ENCODE data around the gene CLK2. TPM values are rescaled to one million over a fixed set of nuclear protein-coding genes. Genes with fewer than 3 reads are reported as not detected.
"Not testable (repeated sequence)": the region's sequence is repeated elsewhere in the genome, so short reads cannot be mapped to it uniquely, and the experiment has no call there.

The CLK2 gene
- total and polyA plus RNA-seq, 7 experiments from 2014 or later = 16.7 to 137 (median 73.7) TPM

DNA sequence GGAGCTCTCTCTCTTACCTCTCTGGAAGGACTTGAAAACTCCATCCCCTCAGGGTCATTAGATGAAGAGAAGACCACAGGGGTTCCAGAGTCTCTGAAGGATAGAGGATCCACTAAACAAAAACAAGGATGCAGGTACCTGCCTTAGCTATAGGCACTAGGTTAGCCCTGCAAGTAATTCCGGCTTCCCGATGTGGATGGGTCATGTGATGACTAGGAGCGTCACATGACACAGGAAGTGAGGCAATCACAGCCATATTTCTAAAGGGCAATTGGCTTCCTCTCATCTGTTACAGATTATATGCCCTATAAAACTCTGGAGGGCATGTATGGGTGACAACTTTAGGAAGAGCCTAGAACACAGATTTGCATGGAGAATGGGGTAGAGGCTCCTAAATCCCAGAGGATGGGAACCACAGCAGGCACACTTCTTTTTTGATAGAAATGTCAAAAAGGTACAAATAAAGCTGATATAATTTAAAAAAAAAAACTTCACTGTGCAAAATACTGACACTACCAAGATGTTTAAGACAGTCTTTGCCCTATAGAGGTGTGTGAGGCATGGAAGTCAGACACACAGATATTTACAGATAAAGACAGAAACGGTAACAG lies 32.1 kb downstream of the CLK2 start:
- Mint-ChIP-seq H3K27ac (peak overlapping the region; percentile 73 to 98 (median 91)), H3K36me3 (peaks cover 0 to 16% (median 5%) of the 10 kb centered on the region in 5 donors), H3K27me3 (peaks cover 0 to 6% (median 3%) of the 10 kb centered on the region in 5 donors), H3K4me3 (peak overlapping the region; percentile 79 to 92 (median 88)), H3K9me3 (peaks cover 0 to 8% (median 0%) of the 10 kb centered on the region in 11 donors), H3K4me1 (peaks cover 30 to 56% (median 43%) of the 10 kb centered on the region in 7 donors)
- intact Hi-C loops (cut with micrococcal nuclease) = loop anchor here (1.0 to 5.0 kb wide), 5 partner anchors 22 to 1096 kb away; partner anchors contain the start of genes CCT3 (in 1 of the 2), KRTCAP2 (in 1 of the 2), PMVK (in 1 of the 2) and SLC50A1 (in 1 of the 2)
- Histone ChIP-seq H3K4me3 (ENCODE audit: low read length) (peak overlapping the region; percentile 65), H3K4me1 (ENCODE audit: control insufficient read depth in 2 of 2, insufficient read depth in 2 of 2, low read length in 2 of 2) (peaks cover 19 to 20% of the 10 kb centered on the region in 2 donors), H3K36me3 (ENCODE audit: control insufficient read depth in 2 of 3, insufficient read depth in 3 of 3, low read length in 3 of 3) (peaks cover 0 to 22% (median 0%) of the 10 kb centered on the region in 3 experiments), H3K27me3 (ENCODE audit: control insufficient read depth in 2 of 2, insufficient read depth in 2 of 2, low read length in 2 of 2) (no peaks in the 10 kb centered on the region), H3K9me3 (ENCODE audit: control insufficient read depth in 2 of 3, low read length in 3 of 3) (no peaks in the 10 kb centered on the region), H3K27ac (ENCODE audit: low read depth, low read length) (peak overlapping the region; percentile 49)
- ATAC-seq (peak; percentile 42), DNase-seq (peak in 8 of 9 donors; percentile 62 to 74 (median 70))
- POLR2A ChIA-PET = interaction anchor here (0.6 to 2.0 kb wide), 11 partner anchors 9 to 79 kb away, joined by 3 to 8 read pairs (median 4); partner anchors contain the start of genes CLK2, RUSC1, SCAMP3 and THBS3
- CTCF ChIA-PET = interaction anchor here (1.2 to 2.5 kb wide), 3 partner anchors 9 to 22 kb away, joined by 3 to 10 read pairs (median 8); no protein-coding TSS in a partner anchor

DNA sequence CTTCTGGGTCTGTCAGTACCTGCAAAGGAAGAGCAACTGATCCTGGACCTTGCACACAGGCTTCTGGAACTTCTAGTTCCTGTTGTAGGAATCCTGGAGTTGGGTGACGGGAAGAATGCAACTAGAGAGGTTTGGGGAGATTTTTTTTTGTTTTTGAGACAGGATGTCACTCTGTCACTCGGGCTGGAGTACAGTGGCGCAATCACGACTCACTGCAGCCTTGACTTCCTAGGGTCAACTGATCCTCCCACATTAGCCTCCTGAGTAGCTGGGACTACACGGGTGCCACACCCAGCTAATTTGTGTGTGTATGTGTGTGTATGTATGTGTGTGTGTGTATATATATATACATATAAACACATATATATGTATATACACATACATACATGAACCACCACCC lies 36.9 kb downstream of the CLK2 start:
- Histone ChIP-seq H3K4me1 (ENCODE audit: control insufficient read depth in 2 of 2, insufficient read depth in 2 of 2, low read length in 2 of 2) (peaks cover 3 to 4% of the 10 kb centered on the region in 2 donors), H3K9me3 (ENCODE audit: control insufficient read depth in 2 of 3, low read length in 3 of 3) (no peaks in the 10 kb centered on the region), H3K36me3 (ENCODE audit: control insufficient read depth in 2 of 3, insufficient read depth in 3 of 3, low read length in 3 of 3) (peaks cover 0 to 29% (median 0%) of the 10 kb centered on the region in 3 experiments), H3K27me3 (ENCODE audit: control insufficient read depth in 2 of 2, insufficient read depth in 2 of 2, low read length in 2 of 2) (no peaks in the 10 kb centered on the region), H3K27ac (ENCODE audit: low read depth, low read length) (no peak overlapping the region), H3K4me3 (ENCODE audit: low read length) (no peak overlapping the region)
- POLR2A ChIA-PET = interaction anchor here (0.5 kb wide), 1 partner anchor 657 kb away, joined by 3 read pairs; no protein-coding TSS in a partner anchor
- no peak for DNase-seq
- Mint-ChIP-seq H3K27me3 (no peaks in the 10 kb centered on the region), H3K9me3 (no peaks in the 10 kb centered on the region), H3K27ac (peak overlapping the region in 2 of 9 donors; percentile 8 to 15), H3K36me3 (peaks cover 0 to 23% (median 4%) of the 10 kb centered on the region in 5 donors), H3K4me3 (no peak overlapping the region), H3K4me1 (peaks cover 9 to 28% (median 16%) of the 10 kb centered on the region in 7 donors)
- CTCF ChIA-PET = interaction anchor here (0.6 kb wide), 1 partner anchor 471 kb away, joined by 4 read pairs; no protein-coding TSS in a partner anchor
- intact Hi-C loops (cut with micrococcal nuclease) = no loop called here
- ATAC-seq = no peak

DNA sequence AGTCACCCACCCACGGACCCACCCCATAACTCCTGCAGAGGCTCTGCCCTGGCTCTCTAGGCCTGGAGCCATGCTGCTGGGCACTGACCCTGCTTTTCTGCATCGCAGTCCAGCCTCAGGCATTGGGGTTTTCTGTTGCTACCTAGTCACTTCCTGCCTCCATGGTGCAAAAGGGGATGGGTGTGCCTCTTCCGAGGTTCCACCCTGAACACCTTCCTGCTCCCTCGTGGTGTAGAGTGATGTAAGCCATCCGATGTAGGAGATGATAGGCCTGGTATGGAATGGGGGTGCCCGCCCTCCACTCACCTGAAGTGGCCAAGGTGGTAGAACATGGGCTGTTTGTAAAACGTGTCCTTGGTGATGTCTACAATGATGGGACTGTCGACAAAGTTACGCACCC lies 37.9 kb downstream of the CLK2 start:
- H3K4me3 Mint-ChIP-seq; POLR2A ChIA-PET; H3K4me3 ChIP-seq (ENCODE audit: low read length); H3K9me3 Mint-ChIP-seq; DNase-seq; H3K9me3 ChIP-seq (ENCODE audit: control insufficient read depth in 2 of 3, low read length in 3 of 3); intact Hi-C loops (cut with micrococcal nuclease); H3K4me1 ChIP-seq (ENCODE audit: control insufficient read depth in 2 of 2, insufficient read depth in 2 of 2, low read length in 2 of 2); H3K27me3 Mint-ChIP-seq; H3K27ac ChIP-seq (ENCODE audit: low read depth, low read length); CTCF ChIA-PET; H3K27me3 ChIP-seq (ENCODE audit: control insufficient read depth in 2 of 2, insufficient read depth in 2 of 2, low read length in 2 of 2): not testable (repeated sequence)
- H3K36me3 Mint-ChIP-seq = peaks cover 0 to 23% (median 4%) of the 10 kb centered on the region in 5 donors
- H3K27ac Mint-ChIP-seq = peak overlapping the region in 3 of 9 donors; percentile 26 to 77 (median 61)
- ATAC-seq = peak; percentile 38
- peaks cover 0 to 17% (median 6%) of the 10 kb centered on the region in 7 donors for H3K4me1 Mint-ChIP-seq
- H3K36me3 ChIP-seq (ENCODE audit: control insufficient read depth in 2 of 3, insufficient read depth in 3 of 3, low read length in 3 of 3) = peaks cover 0 to 29% (median 0%) of the 10 kb centered on the region in 3 experiments

DNA sequence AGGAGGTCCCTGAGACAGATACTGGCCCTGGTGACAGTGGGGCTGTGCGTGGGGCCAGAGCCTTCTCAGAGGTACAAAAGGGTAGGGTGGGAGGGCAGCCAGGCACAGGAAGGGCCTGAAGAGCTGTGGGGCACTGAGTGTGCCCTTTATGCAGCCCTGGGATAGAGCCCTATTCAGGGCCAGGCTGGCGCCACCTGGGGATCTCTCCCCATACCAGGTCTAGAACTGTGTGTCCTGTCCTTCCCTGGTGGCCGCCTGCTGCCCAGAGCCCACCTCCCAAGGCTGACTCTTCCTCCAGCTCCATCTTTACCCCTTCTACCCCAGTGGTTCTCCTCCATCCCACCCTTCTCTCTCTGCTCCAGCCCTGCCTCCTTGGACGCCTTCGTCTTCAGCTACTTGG lies 39.8 kb downstream of the CLK2 start:
- H3K27me3 ChIP-seq (ENCODE audit: control insufficient read depth in 2 of 2, insufficient read depth in 2 of 2, low read length in 2 of 2); H3K9me3 ChIP-seq (ENCODE audit: control insufficient read depth in 2 of 3, low read length in 3 of 3); POLR2A ChIA-PET; DNase-seq; H3K9me3 Mint-ChIP-seq; H3K4me3 Mint-ChIP-seq; H3K27ac ChIP-seq (ENCODE audit: low read depth, low read length); H3K4me3 ChIP-seq (ENCODE audit: low read length); CTCF ChIA-PET; ATAC-seq; H3K4me1 ChIP-seq (ENCODE audit: control insufficient read depth in 2 of 2, insufficient read depth in 2 of 2, low read length in 2 of 2); H3K27me3 Mint-ChIP-seq; intact Hi-C loops (cut with micrococcal nuclease); H3K27ac Mint-ChIP-seq: not testable (repeated sequence)
- Mint-ChIP-seq H3K4me1 (peaks cover 0 to 16% (median 1%) of the 10 kb centered on the region in 7 donors), H3K36me3 (peaks cover 0 to 23% (median 4%) of the 10 kb centered on the region in 5 donors)
- H3K36me3 ChIP-seq (ENCODE audit: control insufficient read depth in 2 of 3, insufficient read depth in 3 of 3, low read length in 3 of 3) = peaks cover 0 to 26% (median 0%) of the 10 kb centered on the region in 3 experiments

DNA sequence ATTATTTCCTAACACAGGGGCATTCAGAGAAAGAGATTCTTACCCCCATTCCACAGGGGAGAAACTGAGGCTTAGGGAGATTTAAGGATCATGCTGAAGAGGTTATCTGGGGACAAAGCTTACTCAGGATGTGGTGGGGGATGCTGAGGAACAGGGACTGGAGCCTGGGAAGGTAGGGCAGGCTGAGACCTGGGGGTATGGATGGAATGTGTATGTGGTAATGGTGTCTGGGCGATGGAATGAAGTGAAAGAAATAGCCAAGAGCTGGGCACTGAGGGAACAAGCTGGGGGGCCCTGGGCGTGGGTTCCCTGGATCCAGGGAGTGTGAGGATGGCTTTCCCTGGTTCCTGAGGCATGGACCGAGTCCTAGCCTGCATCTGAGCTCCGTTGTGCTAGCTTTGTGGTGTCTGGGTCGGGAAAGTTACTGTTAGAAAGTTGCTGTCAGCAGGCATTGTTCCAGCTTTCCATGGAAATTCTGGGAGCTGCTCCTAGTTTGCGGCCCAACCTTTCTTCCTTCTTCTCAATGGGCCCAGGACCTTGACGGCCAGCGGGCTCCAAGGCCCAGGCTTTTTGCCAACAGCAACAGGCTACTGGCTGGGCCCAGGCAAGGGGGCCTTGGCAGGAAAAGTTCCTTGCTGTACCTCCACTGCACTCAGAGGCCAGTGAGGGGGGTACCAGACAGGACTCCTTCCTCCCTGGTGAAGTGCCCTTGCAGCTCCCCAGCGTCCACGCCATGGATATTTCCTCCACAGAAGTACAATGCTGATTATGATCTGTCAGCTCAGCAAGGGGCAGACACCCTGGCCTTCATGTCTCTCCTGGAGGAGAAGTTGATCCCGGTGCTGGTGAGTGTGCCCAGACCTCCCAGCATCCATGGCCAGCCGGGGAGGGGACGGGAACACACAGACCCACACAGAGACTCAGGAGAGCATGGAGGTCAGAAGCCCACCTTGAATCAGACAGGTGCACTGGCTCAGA lies 41.0 kb downstream of the CLK2 start:
- H3K4me3 Mint-ChIP-seq; H3K27me3 ChIP-seq (ENCODE audit: control insufficient read depth in 2 of 2, insufficient read depth in 2 of 2, low read length in 2 of 2); ATAC-seq; H3K9me3 Mint-ChIP-seq; H3K27me3 Mint-ChIP-seq; H3K9me3 ChIP-seq (ENCODE audit: control insufficient read depth in 2 of 3, low read length in 3 of 3); H3K4me1 ChIP-seq (ENCODE audit: control insufficient read depth in 2 of 2, insufficient read depth in 2 of 2, low read length in 2 of 2); H3K4me3 ChIP-seq (ENCODE audit: low read length); H3K27ac ChIP-seq (ENCODE audit: low read depth, low read length); CTCF ChIA-PET; DNase-seq; intact Hi-C loops (cut with micrococcal nuclease): not testable (repeated sequence)
- H3K4me1 Mint-ChIP-seq = peaks cover 6 to 20% (median 8%) of the 10 kb centered on the region in 7 donors
- peaks cover 0 to 18% (median 0%) of the 10 kb centered on the region in 3 experiments for H3K36me3 ChIP-seq (ENCODE audit: control insufficient read depth in 2 of 3, insufficient read depth in 3 of 3, low read length in 3 of 3)
- peaks cover 0 to 15% (median 4%) of the 10 kb centered on the region in 5 donors for H3K36me3 Mint-ChIP-seq
- peak overlapping the region in 1 of 9 donors; percentile 23 for H3K27ac Mint-ChIP-seq
- POLR2A ChIA-PET = interaction anchor here (1.1 kb wide), 1 partner anchor 11 kb away, joined by 4 read pairs; no protein-coding TSS in a partner anchor

DNA sequence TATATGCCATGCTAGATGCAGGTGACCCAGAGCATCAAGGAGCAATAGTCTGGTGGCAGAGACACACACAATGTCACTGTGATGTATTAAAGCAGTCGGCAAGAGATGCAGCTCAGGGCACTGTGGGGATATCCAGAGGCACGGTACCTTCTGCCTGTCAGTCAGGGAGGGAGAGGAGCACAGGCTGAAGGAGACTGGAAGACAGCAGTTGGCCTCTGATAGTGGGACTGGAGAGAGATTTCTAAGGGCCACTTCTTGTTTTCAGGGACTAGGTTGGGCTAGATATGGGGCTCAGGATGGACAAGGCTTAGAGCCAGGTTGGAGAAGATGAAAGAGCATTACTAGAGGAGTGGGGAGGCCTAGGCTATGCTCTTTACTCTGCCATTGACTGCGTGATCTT lies 42.0 kb downstream of the CLK2 start:
- intact Hi-C loops (cut with micrococcal nuclease); CTCF ChIA-PET; DNase-seq; H3K27me3 ChIP-seq (ENCODE audit: control insufficient read depth in 2 of 2, insufficient read depth in 2 of 2, low read length in 2 of 2); H3K9me3 ChIP-seq (ENCODE audit: control insufficient read depth in 2 of 3, low read length in 3 of 3); H3K9me3 Mint-ChIP-seq; H3K36me3 ChIP-seq (ENCODE audit: control insufficient read depth in 2 of 3, insufficient read depth in 3 of 3, low read length in 3 of 3); H3K4me3 ChIP-seq (ENCODE audit: low read length); H3K4me1 ChIP-seq (ENCODE audit: control insufficient read depth in 2 of 2, insufficient read depth in 2 of 2, low read length in 2 of 2); H3K27ac ChIP-seq (ENCODE audit: low read depth, low read length); H3K36me3 Mint-ChIP-seq; H3K27me3 Mint-ChIP-seq; ATAC-seq: not testable (repeated sequence)
- Mint-ChIP-seq H3K4me1 (peaks cover 12 to 23% (median 17%) of the 10 kb centered on the region in 7 donors), H3K27ac (peak overlapping the region in 3 of 9 donors; percentile 23 to 42 (median 28)), H3K4me3 (peak overlapping the region in 1 of 10 donors; percentile 17)
- POLR2A ChIA-PET = interaction anchor here (0.7 to 1.1 kb wide), 2 partner anchors 12 to 18 kb away, joined by 3 to 4 read pairs; no protein-coding TSS in a partner anchor
